ENCODE measurements around the gene ADGRB2.

ADGRB2 gene

DNA sequence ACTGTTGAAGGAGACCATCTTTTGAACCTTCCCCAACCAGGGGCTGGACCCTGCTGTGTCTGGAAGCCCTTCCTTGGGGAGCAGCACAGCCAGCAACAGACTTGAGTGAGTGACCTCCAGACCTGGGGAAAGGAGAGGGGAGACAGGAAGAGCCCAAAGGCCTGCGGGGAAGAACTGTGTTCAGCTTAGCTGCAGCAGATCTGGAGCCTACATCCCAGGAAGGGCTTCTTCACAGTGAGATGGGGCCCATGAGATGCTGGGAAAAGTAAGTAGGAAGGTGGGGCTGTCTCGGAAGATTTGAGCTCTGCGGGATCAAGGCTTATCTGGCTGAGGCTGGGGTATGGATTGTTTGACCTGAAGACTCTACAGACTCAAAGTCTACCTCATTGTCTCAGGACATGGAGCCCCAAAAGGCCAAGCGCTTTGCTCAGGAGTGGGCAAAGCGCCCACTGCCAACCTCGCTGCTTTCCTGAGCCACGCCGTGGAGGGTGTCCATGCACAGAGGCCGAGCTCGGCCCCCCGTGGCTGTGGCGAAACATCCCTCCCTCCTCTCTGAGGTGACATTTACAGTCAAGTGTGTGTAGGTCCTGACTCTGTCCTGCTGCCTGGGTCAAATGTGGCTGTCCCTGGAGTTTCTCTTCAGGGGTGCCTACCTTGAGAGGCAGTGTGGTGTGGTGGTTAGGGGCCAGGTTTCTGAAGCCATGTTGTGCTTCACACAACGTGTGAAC, 27.2 kb upstream of the ADGRB2 start:
- Mint-ChIP-seq H3K9me3 (no peaks in the 10 kb centered on the region), H3K36me3 (no peaks in the 10 kb centered on the region), H3K4me1 (peaks cover 20 to 29% of the 10 kb centered on the region in 2 donors), H3K27ac (no peak overlapping the region), H3K4me3 (no peak overlapping the region), H3K27me3 (peaks cover 4 to 6% of the 10 kb centered on the region in 2 donors)
- DNase-seq (no peak), ATAC-seq (replicated peaks) (no peak)

DNA sequence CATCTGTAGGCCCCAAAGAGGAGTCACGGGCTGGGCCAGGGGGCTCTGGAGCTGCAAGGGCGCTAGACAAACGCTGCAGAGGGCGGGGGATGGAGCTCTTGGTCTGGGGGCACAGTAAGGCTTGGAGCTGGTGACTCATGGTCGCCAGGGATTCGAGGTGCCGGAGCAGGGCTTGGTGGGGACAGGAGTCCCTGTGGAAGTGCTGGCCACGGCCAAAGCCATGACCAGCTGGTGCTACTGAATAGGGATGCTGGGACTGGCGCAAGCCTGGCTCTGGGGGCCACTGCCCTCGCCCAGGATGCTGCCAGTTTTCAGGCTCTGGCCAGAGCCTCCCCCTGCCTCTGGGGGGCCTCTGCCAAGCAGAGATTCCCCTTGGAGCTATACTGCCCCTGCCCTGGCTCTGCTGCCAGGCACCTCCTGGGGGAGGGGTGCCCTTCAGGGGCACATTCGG, 26.5 kb upstream of the ADGRB2 start:
- Mint-ChIP-seq H3K27me3 (peaks cover 4 to 6% of the 10 kb centered on the region in 2 donors), H3K9me3 (no peaks in the 10 kb centered on the region), H3K4me1 (peaks cover 25 to 35% of the 10 kb centered on the region in 2 donors), H3K36me3 (no peaks in the 10 kb centered on the region), H3K4me3 (no peak overlapping the region), H3K27ac (no peak overlapping the region)
- no peak for ATAC-seq (replicated peaks)
- DNase-seq, result no peak

DNA sequence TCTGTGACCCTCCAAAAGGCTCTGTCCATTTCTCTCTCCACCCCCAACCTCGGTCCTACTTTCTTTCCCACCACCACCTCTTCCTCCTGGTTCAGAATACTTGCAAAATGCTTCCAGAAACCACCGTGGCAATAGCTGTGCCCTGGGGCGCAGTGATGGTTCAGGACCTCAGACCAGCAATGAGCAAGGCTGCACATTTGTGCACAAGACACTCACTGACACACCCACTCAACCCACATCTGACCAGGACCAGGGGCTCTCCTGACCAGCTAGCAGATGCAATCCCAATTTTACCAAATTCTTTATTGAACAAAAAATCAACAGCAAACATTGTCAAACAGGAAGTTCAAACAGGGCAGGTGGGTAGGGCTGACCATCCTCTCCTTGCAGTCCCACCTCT, 26.0 kb upstream of the ADGRB2 start:
- H3K4me3 Mint-ChIP-seq, result peak overlapping the region in 1 of 2 donors; percentile 35
- H3K4me1 Mint-ChIP-seq, result peaks cover 29 to 40% of the 10 kb centered on the region in 2 donors
- DNase-seq, result no peak
- H3K27ac Mint-ChIP-seq, result peak overlapping the region; percentile 59
- no peaks in the 10 kb centered on the region for H3K9me3 Mint-ChIP-seq
- no peak for ATAC-seq (replicated peaks)
- H3K36me3 Mint-ChIP-seq, result no peaks in the 10 kb centered on the region
- H3K27me3 Mint-ChIP-seq, result peaks cover 4 to 6% of the 10 kb centered on the region in 2 donors

DNA sequence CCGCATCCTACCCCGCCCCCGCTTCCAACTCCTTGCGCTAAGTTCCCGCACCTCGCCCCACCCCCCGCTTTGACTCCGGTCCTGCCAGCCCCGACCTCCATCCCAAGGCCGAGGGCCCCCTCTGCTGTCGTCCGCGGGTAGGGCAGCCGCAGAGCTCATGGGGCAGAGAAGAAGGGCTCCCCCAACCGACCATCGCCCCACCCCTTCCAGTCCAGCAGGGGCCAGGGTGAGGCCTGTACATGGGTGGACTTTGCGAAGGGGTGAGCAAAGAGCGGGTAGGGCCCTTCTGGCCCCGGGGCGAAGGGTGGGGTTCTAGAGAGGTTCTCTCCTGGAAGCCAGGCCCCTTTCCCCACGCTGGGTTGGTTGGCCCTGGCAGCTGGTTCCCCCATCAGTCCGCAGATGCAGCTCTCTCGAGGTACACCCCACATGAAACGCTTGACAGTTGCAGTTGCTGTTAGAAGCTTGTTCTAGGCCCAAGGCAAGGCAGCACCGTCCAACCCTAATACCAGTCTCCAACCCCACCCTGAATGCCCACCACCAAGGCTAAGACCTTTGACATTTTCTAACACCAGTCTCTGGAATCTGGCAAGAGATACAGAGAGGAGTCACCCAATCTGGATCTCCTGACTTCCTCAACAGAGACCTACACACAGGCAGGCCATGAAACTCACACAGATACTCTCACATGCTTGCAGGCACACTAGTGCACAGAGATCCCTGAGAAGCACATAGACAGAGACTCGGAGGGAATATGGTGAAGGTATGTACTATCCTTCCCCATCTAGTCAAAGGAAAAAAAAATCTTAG, 25.3 kb upstream of the ADGRB2 start:
- ATAC-seq (replicated peaks) (peak; percentile 68 to 72), DNase-seq (peak; percentile 92)
- H3K27ac Mint-ChIP-seq, result peak overlapping the region; percentile 98
- peak overlapping the region; percentile 91 to 94 for H3K4me3 Mint-ChIP-seq
- no peaks in the 10 kb centered on the region for H3K36me3 Mint-ChIP-seq
- no peaks in the 10 kb centered on the region for H3K9me3 Mint-ChIP-seq
- peaks cover 4 to 6% of the 10 kb centered on the region in 2 donors for H3K27me3 Mint-ChIP-seq
- peaks cover 36 to 47% of the 10 kb centered on the region in 2 donors for H3K4me1 Mint-ChIP-seq

DNA sequence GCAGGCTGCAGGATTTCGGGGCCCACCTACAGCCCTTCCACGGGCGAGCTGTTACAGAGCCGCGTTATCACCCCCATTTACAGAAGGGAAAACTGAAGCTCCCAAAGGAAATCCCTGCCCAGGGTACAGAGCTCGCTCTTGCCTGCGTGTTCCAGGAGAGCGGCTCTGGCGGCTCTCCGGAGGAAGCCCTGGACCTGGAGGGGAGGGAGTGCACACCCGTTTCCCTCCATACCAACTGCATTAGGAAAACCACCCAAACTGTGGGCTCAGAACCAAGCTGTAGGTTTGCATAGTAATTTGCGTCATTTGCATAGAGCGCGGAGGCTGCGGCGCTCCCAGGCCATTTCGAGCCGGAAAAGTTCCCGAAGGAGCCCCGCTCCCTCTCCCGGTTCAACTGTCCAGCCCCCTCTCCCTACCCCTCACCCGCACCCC, 24.7 kb upstream of the ADGRB2 start:
- ATAC-seq (replicated peaks) (peak; percentile 55), DNase-seq (no peak)
- H3K27ac Mint-ChIP-seq, result peak overlapping the region; percentile 98
- peaks cover 4 to 6% of the 10 kb centered on the region in 2 donors for H3K27me3 Mint-ChIP-seq
- peak overlapping the region; percentile 91 to 94 for H3K4me3 Mint-ChIP-seq
- no peaks in the 10 kb centered on the region for H3K9me3 Mint-ChIP-seq
- H3K36me3 Mint-ChIP-seq, result no peaks in the 10 kb centered on the region
- peaks cover 39 to 53% of the 10 kb centered on the region in 2 donors for H3K4me1 Mint-ChIP-seq

DNA sequence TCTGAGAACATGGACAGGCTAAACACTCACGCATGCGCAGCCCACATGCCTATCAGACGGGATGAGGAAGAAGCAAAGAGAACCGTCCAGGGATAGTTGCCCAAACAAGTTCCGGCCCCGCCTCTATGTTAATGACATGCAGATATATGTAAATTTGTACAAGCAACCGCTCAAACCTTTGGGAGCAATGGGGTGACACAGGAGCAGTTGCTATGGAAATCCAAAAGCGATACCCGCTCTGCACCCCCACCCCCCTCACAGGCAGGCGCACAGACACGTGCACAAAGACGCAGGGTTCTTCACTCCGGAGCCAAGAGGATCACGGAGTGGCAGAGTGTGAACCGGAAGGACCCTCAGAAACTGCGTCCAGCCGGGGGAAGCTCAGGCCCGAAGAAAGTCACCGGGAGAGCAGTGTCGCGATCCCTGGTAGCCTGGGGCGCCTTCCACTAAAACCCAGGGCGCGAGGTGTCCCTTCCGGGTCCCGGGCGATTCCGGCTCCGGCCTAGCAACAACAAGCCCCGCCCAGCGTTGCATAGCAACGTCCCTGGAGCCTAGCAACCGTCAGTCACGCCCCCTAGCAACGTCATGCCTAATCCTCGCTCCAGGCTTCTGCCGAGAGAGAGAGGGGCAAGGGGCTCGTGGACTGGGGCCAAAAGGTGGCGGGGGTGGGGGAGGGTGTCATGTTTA, 24.1 kb upstream of the ADGRB2 start:
- H3K36me3 Mint-ChIP-seq, result no peaks in the 10 kb centered on the region
- H3K27ac Mint-ChIP-seq, result peak overlapping the region; percentile 98
- peaks cover 4 to 5% of the 10 kb centered on the region in 2 donors for H3K27me3 Mint-ChIP-seq
- peak; percentile 91 for DNase-seq
- peak overlapping the region; percentile 91 to 94 for H3K4me3 Mint-ChIP-seq
- ATAC-seq (replicated peaks), result peak; percentile 77 to 81
- no peaks in the 10 kb centered on the region for H3K9me3 Mint-ChIP-seq
- peaks cover 40 to 55% of the 10 kb centered on the region in 2 donors for H3K4me1 Mint-ChIP-seq

DNA sequence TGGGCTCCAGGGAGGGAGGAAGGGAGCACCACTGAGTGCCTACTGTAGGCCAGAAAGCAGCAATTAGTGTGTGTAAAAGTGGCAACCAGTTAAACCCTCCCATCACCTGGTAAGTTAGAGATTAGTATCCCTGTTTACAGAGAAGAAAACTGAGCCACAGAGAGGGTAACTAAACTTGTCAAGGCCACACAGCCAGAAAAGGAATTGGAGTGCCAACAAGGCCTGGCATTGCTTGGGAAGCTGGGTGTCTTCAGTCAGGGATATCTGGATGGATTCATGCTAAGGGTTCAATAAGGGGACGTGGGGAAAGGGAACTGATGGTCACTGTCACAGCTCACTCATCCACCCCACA, 23.6 kb upstream of the ADGRB2 start:
- Mint-ChIP-seq H3K4me3 (peak overlapping the region; percentile 91 to 94), H3K27me3 (peaks cover under 1 to 4% of the 10 kb centered on the region in 2 donors), H3K9me3 (no peaks in the 10 kb centered on the region), H3K4me1 (peaks cover 40 to 55% of the 10 kb centered on the region in 2 donors), H3K27ac (peak overlapping the region; percentile 98), H3K36me3 (no peaks in the 10 kb centered on the region)
- ATAC-seq (replicated peaks), result no peak
- no peak for DNase-seq

DNA sequence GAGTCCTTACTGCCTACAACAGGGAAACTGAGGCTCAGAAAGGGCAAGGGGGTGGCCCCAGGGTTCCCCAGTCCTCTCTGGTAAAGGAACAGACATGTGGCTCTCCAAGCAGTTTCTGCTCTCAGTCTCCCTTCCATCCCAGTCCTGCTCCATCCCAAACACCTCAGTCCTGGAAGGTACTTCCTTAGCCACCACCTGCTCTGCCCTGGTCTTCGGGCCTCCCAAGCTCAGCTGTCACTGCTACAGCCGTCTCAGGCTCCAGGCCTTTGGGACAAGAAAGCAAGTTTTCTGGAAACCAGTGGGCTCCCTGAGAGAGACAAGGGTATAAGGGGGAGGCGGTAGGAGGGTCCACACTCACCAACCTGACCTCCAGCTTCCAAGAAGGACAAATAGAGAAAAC, 23.1 kb upstream of the ADGRB2 start:
- Mint-ChIP-seq H3K27ac (peak overlapping the region; percentile 98), H3K4me1 (peaks cover 45 to 59% of the 10 kb centered on the region in 2 donors), H3K4me3 (peak overlapping the region; percentile 91 to 94), H3K9me3 (no peaks in the 10 kb centered on the region), H3K36me3 (no peaks in the 10 kb centered on the region), H3K27me3 (peaks cover 0 to 4% of the 10 kb centered on the region in 2 donors)
- DNase-seq (no peak), ATAC-seq (replicated peaks) (no peak)

DNA sequence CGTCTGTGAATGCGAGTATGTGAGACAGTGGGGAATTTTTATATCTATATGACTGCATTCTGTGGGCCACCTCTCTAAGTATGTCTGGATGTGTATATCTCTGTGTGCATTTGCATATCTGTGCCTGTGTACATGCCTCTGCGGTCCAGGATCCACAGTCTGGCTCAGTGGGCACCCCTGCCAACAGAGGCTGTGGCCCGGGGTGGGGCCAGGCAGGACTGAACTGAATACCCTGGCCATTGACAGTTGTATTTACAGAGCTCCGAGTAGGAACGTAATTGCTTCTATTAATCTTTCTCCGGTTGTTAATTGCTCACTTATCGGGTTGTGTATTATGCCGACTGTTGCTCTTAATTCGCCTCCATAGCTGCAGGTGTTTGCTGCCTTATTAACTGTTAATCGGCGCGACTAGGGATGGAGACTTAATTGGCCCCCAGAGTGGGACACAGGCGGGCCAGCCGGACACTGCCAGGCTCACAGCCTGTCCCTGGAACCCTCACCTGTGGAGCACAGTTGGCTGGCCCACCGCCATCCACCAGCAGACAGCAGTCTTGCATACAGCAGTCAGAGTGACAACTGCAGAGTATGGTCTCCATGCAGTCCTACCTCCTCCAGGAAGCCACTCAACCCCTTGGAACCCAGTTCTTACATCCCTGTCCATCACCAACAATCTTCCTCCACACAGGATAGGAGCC, 22.4 kb upstream of the ADGRB2 start:
- DNase-seq (no peak), ATAC-seq (replicated peaks) (no peak)
- Mint-ChIP-seq H3K4me3 (no peak overlapping the region), H3K27ac (no peak overlapping the region), H3K4me1 (peaks cover 48 to 66% of the 10 kb centered on the region in 2 donors), H3K9me3 (no peaks in the 10 kb centered on the region), H3K27me3 (no peaks in the 10 kb centered on the region), H3K36me3 (no peaks in the 10 kb centered on the region)

DNA sequence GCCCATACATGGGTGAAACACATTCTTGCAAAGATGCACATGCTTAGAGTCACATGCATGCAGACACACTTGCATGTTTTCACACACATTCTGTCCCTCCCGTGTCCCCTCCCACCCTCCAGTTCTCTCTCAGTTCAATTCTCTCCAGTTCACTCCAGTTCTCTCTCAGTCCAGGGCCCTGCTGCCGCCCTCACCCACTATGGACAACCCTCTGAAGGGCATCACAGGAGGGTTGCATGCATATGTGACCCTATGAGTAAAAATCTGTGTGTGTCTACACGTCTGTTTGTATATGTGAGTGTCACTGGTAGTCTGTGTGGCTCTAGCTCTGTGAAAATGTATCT, 21.8 kb upstream of the ADGRB2 start:
- Mint-ChIP-seq H3K4me1 (peaks cover 54 to 72% of the 10 kb centered on the region in 2 donors), H3K27ac (no peak overlapping the region), H3K4me3 (no peak overlapping the region), H3K9me3 (no peaks in the 10 kb centered on the region), H3K36me3 (no peaks in the 10 kb centered on the region), H3K27me3 (peaks cover 0 to 4% of the 10 kb centered on the region in 2 donors)
- DNase-seq (no peak), ATAC-seq (replicated peaks) (no peak)

DNA sequence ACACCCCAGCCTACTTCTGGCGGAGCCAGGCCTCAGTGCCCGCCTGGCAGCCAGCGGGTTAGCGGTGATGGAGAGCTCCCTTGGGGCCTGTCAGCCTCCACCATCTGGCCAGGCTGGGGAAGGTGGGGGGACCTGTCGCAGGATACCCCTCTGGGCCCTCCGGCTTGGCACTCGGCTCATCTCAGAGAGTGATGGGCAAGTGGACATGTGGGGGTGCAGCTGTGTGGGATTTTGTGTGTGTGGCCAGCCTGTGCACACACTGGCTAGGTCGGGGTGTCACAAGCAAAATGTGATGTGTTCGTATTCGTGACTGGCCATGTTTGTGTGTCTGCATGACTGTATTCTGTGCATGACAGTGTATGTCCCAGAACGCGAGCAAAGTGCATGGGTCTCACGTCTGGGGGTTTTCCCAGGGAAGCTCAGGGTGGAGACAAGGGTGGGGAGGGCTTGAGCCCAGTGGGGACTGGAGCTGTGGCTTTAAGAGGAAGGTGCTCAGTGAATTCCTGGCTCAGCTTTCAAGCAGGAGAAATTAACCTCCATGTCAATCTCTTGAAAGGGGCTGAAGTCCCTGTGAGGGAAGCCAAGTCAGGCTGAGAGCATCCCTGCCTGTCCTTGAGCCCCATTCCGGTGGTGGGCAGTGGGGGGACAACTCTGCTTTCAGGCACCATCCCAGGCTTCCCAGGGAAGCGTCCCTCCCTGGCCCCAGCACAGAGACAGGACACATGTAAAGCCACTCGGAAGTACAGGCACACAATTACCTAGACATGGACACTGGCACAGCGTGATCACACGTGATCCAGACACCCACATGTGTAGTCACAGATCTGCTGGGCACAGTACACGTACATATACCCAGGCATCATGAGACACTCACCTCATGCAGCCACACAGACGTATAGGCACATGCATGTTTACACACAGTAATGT, 21.1 kb upstream of the ADGRB2 start:
- peak; percentile 44 to 47 for ATAC-seq (replicated peaks)
- peaks cover 0 to 4% of the 10 kb centered on the region in 2 donors for H3K27me3 Mint-ChIP-seq
- peak overlapping the region; percentile 93 for H3K27ac Mint-ChIP-seq
- no peaks in the 10 kb centered on the region for H3K36me3 Mint-ChIP-seq
- H3K4me1 Mint-ChIP-seq, result peaks cover 58 to 73% of the 10 kb centered on the region in 2 donors
- DNase-seq, result peak; percentile 57
- H3K9me3 Mint-ChIP-seq, result no peaks in the 10 kb centered on the region
- peak overlapping the region; percentile 38 to 50 for H3K4me3 Mint-ChIP-seq

DNA sequence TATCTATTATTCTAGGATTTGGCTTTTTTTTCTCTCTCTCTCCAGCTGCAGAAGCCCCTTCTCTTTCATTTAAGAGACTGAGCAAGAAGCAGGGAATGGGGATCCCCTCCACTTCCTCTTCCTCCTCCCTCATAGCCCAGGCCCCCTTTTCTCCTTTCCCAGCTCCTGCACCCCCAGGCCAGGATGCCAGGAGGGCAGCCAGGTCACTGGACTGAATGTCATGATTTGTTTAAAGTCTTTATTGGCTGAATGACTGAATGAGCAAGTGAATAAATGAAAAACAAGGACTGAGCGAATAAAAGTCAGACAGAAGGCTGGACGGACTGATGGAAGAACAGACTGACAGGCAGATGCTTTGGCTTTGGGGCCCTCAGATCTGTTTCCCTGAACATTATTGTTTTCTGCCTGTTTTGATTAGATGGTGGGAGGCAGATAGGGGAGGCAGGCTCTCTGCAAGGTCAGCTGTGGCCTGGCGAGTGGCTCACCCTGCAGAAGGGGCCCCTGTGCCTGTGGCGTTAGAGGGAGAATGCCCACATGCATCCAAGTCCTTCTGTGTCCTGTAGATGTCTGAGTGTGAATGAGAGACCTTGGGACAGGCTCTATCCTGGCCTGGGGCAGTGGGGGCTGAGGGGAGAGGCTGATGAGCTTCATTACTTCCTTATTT, 20.3 kb upstream of the ADGRB2 start:
- DNase-seq, result no peak
- no peaks in the 10 kb centered on the region for H3K9me3 Mint-ChIP-seq

More for the DNA sequence above, 20.3 kb upstream of the ADGRB2 start:
- peak overlapping the region; percentile 93 for H3K27ac Mint-ChIP-seq
- peaks cover 55 to 70% of the 10 kb centered on the region in 2 donors for H3K4me1 Mint-ChIP-seq
- H3K4me3 Mint-ChIP-seq, result peak overlapping the region; percentile 20 to 50
- ATAC-seq (replicated peaks), result no peak
- H3K36me3 Mint-ChIP-seq, result no peaks in the 10 kb centered on the region
- peaks cover 0 to 8% of the 10 kb centered on the region in 2 donors for H3K27me3 Mint-ChIP-seq
